ENCODE data around the gene HECTD4. TPM values are rescaled to one million over a fixed set of nuclear protein-coding genes. Genes with fewer than 3 reads are reported as not detected.

HECTD4 gene
- total RNA-seq, 2 experiments from 2014 or later, result 34.5 to 62.4 TPM

DNA sequence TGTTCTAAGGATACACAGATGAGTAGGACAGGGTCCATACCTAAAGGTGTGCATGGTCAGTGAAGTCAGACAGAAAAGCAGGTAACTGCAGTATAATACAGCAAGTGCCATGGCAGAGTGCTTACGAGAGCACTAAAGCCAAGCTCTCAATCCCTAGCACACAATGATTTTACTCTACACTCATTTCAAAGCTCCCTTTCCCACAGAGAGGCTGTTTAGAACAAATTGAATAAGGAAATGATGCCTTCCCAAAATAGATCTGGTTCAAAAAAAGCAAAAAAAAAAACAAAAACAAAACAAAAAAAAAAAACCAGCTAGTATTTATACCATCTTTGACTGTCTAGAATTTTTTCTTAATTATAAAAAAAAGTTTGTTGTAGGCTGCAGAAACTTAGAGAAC, 74.1 kb downstream of the HECTD4 start:
- Histone ChIP-seq H3K79me2 (ENCODE audit: insufficient read depth, low read depth, low read length) (no peaks in the 10 kb centered on the region), H3K27ac (ENCODE audit: low read depth, low read length, poor library complexity, severe bottlenecking) (no peak overlapping the region), H3K4me1 (ENCODE audit: insufficient read depth, low read length, poor library complexity, severe bottlenecking) (peaks cover 4% of the 10 kb centered on the region), H3K36me3 (ENCODE audit: insufficient read depth, low read length) (peaks cover 69% of the 10 kb centered on the region), H3K9me3 (ENCODE audit: low read length) (no peaks in the 10 kb centered on the region), H4K20me1 (ENCODE audit: insufficient read depth, low read length) (no peaks in the 10 kb centered on the region), H2AFZ (ENCODE audit: low read length) (no peak overlapping the region), H3K9me2 (ENCODE audit: insufficient read depth, low read length) (no peaks in the 10 kb centered on the region), H3K4me3 (ENCODE audit: low read depth, low read length, poor library complexity, severe bottlenecking) (no peak overlapping the region), H3K4me2 (ENCODE audit: low read length) (no peak overlapping the region)
- BruUV-seq (replicated peaks), result no TSS peak
- intact Hi-C loops (cut with micrococcal nuclease; ENCODE audit: unreplicated experiment), result no loop called here
- ChIA-PET POLR2A (interaction anchor here (0.6 to 1.0 kb wide), 4 partner anchors 35 to 1941 kb away, joined by 3 to 5 read pairs (median 4); no protein-coding TSS in a partner anchor), CTCF (ENCODE audit: unreplicated experiment) (no interaction called here)
- DNase-seq (ENCODE audit: low spot score), result no peak
- TF ChIP-seq, protein P1, sequence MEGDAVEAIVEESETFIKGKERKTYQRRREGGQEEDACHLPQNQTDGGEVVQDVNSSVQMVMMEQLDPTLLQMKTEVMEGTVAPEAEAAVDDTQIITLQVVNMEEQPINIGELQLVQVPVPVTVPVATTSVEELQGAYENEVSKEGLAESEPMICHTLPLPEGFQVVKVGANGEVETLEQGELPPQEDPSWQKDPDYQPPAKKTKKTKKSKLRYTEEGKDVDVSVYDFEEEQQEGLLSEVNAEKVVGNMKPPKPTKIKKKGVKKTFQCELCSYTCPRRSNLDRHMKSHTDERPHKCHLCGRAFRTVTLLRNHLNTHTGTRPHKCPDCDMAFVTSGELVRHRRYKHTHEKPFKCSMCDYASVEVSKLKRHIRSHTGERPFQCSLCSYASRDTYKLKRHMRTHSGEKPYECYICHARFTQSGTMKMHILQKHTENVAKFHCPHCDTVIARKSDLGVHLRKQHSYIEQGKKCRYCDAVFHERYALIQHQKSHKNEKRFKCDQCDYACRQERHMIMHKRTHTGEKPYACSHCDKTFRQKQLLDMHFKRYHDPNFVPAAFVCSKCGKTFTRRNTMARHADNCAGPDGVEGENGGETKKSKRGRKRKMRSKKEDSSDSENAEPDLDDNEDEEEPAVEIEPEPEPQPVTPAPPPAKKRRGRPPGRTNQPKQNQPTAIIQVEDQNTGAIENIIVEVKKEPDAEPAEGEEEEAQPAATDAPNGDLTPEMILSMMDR (conservative IDR thresholded peaks at IDR 0.05; ENCODE audit: low read length), result no peak
- no peak for TF ChIP-seq EZH2phosphoT487 (IDR thresholded peaks at IDR 0.05; ENCODE audit: borderline replicate concordance, low read depth, low read length)

DNA sequence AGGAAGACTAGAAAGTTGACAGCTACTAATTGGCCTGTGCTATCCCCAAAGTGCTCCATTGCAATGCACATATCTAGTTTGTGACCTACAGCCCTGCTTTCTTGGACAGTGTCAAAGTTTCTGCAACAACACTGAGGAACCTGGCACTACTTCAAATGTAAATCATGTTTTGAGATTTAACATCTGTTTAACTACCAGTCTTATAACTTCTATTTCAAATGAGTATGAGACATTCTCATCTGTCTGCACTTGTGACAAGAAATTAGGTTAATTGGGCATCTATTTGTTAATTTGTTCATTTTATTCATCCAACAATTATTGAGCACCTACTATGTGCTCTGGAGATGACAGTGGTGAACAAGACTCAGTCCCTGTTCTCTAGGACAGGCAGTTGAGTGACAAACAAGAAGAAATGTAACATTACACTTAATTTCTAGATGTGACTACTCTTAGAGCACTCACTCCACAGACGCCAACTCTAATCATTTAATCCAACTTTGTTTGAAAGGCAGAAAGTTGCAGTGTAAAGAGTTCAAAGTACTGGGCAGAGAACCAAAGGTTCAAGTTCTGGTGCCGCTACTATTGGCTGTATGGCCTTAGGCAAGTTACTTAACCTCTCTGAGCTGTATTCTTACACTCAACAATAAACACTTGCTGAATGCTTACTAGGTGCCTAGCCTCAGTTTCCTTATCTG, 74.8 kb downstream of the HECTD4 start:
- TF ChIP-seq, protein P1 (conservative IDR thresholded peaks at IDR 0.05; ENCODE audit: low read length), result no peak
- no peak for TF ChIP-seq EZH2phosphoT487 (IDR thresholded peaks at IDR 0.05; ENCODE audit: borderline replicate concordance, low read depth, low read length)
- H3K36me3 ChIP-seq (ENCODE audit: insufficient read depth, low read length), result peaks cover 70% of the 10 kb centered on the region
- no TSS peak for BruUV-seq (replicated peaks)
- no peaks in the 10 kb centered on the region for H3K79me2 ChIP-seq (ENCODE audit: insufficient read depth, low read depth, low read length)
- intact Hi-C loops (cut with micrococcal nuclease; ENCODE audit: unreplicated experiment), result no loop called here
- no peak for DNase-seq (ENCODE audit: low spot score)
- H3K4me1 ChIP-seq (ENCODE audit: insufficient read depth, low read length, poor library complexity, severe bottlenecking), result peaks cover 10% of the 10 kb centered on the region
- no peak overlapping the region for H3K27ac ChIP-seq (ENCODE audit: low read depth, low read length, poor library complexity, severe bottlenecking)
- no peaks in the 10 kb centered on the region for H4K20me1 ChIP-seq (ENCODE audit: insufficient read depth, low read length)
- no peak overlapping the region for H3K4me3 ChIP-seq (ENCODE audit: low read depth, low read length, poor library complexity, severe bottlenecking)
- no peak overlapping the region for H3K4me2 ChIP-seq (ENCODE audit: low read length)
- H3K9me2 ChIP-seq (ENCODE audit: insufficient read depth, low read length), result no peaks in the 10 kb centered on the region
- CTCF ChIA-PET (ENCODE audit: unreplicated experiment), result no interaction called here
- no peak overlapping the region for H2AFZ ChIP-seq (ENCODE audit: low read length)
- POLR2A ChIA-PET, result interaction anchor here (0.6 to 1.0 kb wide), 4 partner anchors 36 to 1942 kb away, joined by 3 to 5 read pairs (median 4); no protein-coding TSS in a partner anchor
- H3K9me3 ChIP-seq (ENCODE audit: low read length), result no peaks in the 10 kb centered on the region

DNA sequence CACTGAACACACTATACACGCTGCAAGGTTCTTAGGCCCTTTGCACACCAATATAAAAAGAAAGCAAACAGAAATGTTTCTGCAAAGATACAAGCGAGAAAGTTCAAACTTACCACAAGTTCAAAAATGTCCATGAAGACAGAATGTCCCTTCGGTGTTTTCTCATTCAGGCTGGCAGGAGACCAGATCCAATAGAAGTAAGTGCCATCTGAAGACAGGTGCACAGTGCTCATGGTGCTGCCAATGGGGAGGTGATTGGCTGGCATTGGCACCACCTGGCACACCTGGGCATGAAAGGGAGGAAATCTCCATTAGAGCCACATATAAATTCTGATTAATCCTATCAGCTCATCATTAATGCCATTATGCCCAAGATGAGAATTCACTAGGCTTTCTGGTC, 76.3 kb downstream of the HECTD4 start:
- peaks cover 69% of the 10 kb centered on the region for H3K36me3 ChIP-seq (ENCODE audit: insufficient read depth, low read length)
- no peak overlapping the region for H2AFZ ChIP-seq (ENCODE audit: low read length)
- no peaks in the 10 kb centered on the region for H3K79me2 ChIP-seq (ENCODE audit: insufficient read depth, low read depth, low read length)
- CTCF ChIA-PET (ENCODE audit: unreplicated experiment), result no interaction called here
- DNase-seq (ENCODE audit: low spot score), result no peak
- no peaks in the 10 kb centered on the region for H3K9me3 ChIP-seq (ENCODE audit: low read length)
- H3K9me2 ChIP-seq (ENCODE audit: insufficient read depth, low read length), result no peaks in the 10 kb centered on the region
- intact Hi-C loops (cut with micrococcal nuclease; ENCODE audit: unreplicated experiment), result no loop called here
- no TSS peak for BruUV-seq (replicated peaks)
- TF ChIP-seq EZH2phosphoT487 (IDR thresholded peaks at IDR 0.05; ENCODE audit: borderline replicate concordance, low read depth, low read length), result no peak
- TF ChIP-seq, protein P1 (conservative IDR thresholded peaks at IDR 0.05; ENCODE audit: low read length), result no peak
- peaks cover 10% of the 10 kb centered on the region for H3K4me1 ChIP-seq (ENCODE audit: insufficient read depth, low read length, poor library complexity, severe bottlenecking)
- H4K20me1 ChIP-seq (ENCODE audit: insufficient read depth, low read length), result no peaks in the 10 kb centered on the region
- H3K4me2 ChIP-seq (ENCODE audit: low read length), result no peak overlapping the region
- H3K4me3 ChIP-seq (ENCODE audit: low read depth, low read length, poor library complexity, severe bottlenecking), result no peak overlapping the region
- H3K27ac ChIP-seq (ENCODE audit: low read depth, low read length, poor library complexity, severe bottlenecking), result no peak overlapping the region
- POLR2A ChIA-PET, result no interaction called here
